ENCODE results near the gene CIRBP.

CIRBP gene

DNA sequence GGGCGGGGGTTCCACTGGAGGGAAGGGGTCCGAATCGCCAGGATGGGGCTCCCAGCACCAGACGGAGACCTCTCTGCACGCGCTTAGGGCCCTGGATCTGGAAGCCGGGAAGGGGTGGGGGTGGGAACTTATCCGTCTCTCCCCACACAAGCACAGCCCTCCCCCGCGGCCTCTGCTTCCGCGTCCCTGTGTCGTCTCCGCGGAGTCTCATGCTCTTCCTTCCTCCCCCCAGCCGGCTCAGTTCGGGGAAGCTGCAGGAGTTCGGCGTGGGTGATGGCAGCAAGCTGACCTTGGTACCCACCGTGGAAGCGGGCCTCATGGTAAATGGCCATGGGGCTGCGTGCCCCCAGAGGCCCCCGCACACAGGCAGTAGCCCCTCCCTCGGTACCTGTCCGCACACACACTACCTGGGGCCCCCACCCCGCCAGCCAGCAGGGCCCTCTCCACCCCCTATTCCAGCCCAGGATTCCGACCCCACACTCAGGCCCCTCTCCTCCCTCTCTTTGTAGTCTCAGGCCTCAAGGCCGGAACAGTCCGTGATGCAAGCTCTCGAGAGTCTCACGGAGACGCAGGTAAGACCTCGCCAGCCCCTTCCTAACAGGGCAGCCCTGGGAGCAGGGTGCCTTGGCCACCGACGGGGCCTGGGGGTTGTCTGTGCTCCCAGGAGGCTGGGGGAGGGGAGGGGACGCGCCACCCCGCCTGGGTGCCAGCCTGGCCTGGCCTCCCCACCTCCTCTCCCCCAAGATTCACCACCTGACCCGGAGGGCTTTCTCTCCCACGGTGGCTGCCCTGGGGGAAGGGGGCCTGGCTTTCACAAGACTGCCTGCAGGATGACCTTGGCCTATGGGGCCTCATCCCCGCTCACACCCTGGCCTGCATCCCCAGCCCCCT lies 17.6 kb upstream of the CIRBP start:
- no peak for TF ChIP-seq CTCF (conservative IDR thresholded peaks at IDR 0.05; ENCODE audit: low read length)
- peak; percentile 78 for DNase-seq (ENCODE audit: low read depth)
- peak overlapping the region; percentile 88 for H3K4me3 ChIP-seq (ENCODE audit: low read length)

GRCh38 chr19:1252221-1252820 lies 16.8 kb upstream of the CIRBP start:
- H3K4me3 ChIP-seq (ENCODE audit: low read length), result peak overlapping the region; percentile 88
- TF ChIP-seq CTCF (conservative IDR thresholded peaks at IDR 0.05; ENCODE audit: low read length), result no peak
- DNase-seq (ENCODE audit: low read depth), result peak; percentile 99

- peak; percentile 17; the same call in 1 of the 2 replicates for TF ChIP-seq CTCF (conservative IDR thresholded peaks at IDR 0.05; ENCODE audit: low read length)
- H3K4me3 ChIP-seq (ENCODE audit: low read length), result peak overlapping the region; percentile 88
- peak; percentile 99 for DNase-seq (ENCODE audit: low read depth)
These were observed 16.2 kb upstream of the CIRBP start for GRCh38 chr19:1252821-1253513.

DNA sequence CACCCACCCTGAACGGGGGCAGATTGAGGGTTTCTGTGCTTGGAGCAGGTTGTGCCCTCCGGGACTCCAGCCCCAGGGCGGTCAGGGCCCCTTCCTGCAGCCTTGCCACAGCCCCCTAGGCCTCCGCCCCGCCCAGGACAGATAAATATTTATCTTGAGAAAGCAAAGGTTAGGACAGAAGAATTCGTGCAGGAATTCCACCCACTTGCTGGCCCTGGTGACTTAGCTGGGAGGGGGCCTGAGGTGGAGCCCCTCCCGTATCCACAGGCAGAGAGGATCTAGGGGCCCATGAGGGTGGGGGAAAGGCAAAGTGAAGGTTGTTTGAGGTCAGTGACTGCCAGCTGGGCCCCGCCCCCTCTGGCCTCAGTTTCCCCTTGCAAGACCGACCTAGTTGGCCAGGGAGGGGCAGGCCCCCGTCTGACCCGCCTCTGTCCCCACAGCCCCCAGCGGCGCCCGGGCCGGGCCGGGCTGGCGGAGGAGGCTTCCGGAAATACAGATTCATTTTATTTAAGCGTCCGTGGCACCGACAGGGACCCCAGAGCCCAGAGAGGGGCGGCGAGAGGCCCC lies 15.5 kb upstream of the CIRBP start:
- no peak for TF ChIP-seq CTCF (conservative IDR thresholded peaks at IDR 0.05; ENCODE audit: low read length)
- DNase-seq (ENCODE audit: low read depth), result peak; percentile 83
- H3K4me3 ChIP-seq (ENCODE audit: low read length), result peak overlapping the region; percentile 88

DNA sequence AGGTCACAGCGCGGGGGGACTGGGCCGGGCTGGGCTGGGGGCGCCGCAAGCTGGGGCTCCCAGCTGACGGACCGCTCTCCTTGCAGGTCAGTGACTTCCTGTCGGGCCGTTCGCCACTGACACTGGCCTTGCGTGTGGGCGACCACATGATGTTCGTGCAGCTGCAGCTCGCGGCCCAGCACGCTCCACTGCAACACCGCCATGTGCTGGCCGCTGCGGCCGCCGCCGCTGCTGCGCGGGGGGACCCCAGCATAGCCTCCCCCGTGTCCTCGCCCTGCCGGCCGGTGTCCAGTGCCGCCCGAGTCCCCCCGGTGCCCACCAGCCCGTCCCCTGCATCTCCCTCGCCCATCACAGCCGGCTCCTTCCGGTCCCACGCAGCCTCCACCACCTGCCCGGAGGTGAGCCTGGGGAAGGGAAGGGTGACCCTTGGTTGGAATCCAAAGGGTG lies 15.0 kb upstream of the CIRBP start:
- peak overlapping the region; percentile 88 for H3K4me3 ChIP-seq (ENCODE audit: low read length)
- no peak for DNase-seq (ENCODE audit: low read depth)
- TF ChIP-seq CTCF (conservative IDR thresholded peaks at IDR 0.05; ENCODE audit: low read length), result no peak

DNA sequence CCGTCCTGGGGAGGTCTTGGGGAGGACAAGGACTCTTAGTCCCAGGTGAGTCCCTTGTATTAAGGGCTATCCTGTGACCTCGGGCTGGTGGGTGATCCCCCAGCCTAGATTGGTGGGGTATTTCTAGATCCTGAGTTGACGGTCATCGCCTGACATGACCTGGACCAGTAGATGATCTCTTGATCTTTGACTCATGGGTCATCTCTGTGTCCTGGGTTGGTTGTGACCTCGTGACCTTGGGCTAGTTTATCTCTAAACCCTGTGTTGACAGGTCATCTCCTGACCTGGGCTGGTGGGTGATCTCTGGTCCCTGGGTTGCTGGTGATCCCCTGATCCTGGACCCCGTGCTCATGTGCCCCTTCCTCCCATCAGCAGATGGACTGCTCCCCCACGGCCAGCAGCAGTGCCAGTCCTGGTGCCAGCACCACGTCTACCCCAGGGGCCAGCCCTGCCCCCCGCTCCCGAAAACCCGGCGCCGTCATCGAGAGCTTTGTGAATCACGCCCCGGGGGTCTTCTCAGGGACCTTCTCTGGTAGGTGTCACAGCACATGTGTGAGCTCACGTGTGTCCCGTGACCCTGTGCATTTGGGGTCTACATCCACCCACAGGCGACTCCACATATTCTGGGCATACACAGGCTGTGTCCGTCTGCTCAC lies 14.5 kb upstream of the CIRBP start:
- no peak overlapping the region; the same call in 1 of the 2 replicates for H3K4me3 ChIP-seq (ENCODE audit: low read length)
- DNase-seq (ENCODE audit: low read depth), result no peak
- TF ChIP-seq CTCF (conservative IDR thresholded peaks at IDR 0.05; ENCODE audit: low read length), result no peak
